ENCODE measurements around the gene GTPBP6. TPM values are rescaled to one million over a fixed set of nuclear protein-coding genes. Genes with fewer than 3 reads are reported as not detected.
A peak's percentile ranks its signal among the peaks of the same experiment; 100 is the strongest.

GTPBP6 gene
- total and polyA plus RNA-seq, 7 donors: 48.1 to 63.4 (median 50.0) TPM

DNA sequence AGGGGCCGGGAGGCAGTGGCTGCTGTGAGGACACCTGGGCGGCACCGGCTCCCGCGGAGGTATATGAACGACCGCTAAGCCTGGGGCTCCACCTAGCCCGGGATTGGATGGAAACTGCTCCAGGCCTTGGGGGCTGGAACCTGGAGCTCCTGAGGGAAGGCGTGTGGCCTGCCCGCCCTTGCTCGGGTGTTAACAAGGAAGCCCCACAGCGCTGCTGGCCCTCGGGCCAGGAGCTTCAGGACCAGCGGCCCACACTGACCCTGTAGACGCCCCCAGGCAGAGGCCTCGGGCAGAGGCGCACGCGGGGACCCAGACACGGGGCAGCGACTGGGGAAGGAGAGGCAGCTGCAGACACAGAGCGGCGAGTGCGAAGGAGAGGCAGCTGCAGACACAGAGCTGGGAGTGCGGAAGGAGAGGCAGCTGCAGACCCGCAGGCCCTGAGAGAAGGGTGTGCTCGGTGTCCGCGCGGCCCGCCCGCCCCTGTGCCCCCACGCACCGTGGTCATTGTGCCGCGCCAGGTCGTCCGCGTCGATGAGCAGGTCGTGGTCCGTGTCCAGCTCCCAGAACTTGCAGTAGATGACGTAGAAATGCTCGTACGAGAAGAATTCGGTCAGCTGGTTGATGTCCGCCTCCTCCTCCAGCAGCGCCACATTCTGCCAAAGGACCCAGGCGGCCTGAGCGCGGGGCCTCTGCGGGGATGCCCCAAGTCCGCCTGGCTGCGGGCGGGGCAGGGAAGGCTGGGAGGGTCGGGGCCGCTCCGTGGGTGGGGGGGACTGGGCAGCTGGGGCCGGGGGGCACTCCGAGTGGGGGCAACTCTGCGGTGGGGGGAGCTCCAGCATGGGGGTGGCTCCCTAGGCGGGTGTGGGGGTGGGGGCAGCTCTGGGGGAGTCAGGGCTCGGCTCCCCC lies 26.7 kb upstream of the GTPBP6 start:
- Histone ChIP-seq H3K4me3 (no peak overlapping the region), H3K27me3 (ENCODE audit: insufficient read depth in 3 of 3, low read length in 2 of 3) (no peaks in the 10 kb centered on the region), H3K4me1 (peaks cover 5% of the 10 kb centered on the region), H3K36me3 (ENCODE audit: insufficient read depth in 1 of 2, low read depth in 1 of 2) (peaks cover 0 to 18% of the 10 kb centered on the region in 2 donors), H3K27ac (no peak overlapping the region), H3K9me3 (no peaks in the 10 kb centered on the region)
- ATAC-seq: no peak
- TF ChIP-seq, protein P1, sequence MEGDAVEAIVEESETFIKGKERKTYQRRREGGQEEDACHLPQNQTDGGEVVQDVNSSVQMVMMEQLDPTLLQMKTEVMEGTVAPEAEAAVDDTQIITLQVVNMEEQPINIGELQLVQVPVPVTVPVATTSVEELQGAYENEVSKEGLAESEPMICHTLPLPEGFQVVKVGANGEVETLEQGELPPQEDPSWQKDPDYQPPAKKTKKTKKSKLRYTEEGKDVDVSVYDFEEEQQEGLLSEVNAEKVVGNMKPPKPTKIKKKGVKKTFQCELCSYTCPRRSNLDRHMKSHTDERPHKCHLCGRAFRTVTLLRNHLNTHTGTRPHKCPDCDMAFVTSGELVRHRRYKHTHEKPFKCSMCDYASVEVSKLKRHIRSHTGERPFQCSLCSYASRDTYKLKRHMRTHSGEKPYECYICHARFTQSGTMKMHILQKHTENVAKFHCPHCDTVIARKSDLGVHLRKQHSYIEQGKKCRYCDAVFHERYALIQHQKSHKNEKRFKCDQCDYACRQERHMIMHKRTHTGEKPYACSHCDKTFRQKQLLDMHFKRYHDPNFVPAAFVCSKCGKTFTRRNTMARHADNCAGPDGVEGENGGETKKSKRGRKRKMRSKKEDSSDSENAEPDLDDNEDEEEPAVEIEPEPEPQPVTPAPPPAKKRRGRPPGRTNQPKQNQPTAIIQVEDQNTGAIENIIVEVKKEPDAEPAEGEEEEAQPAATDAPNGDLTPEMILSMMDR (IDR thresholded peaks at IDR 0.05): no peak
- DNase-seq: peak in 1 of 2 donors; percentile 48
- WGBS, 3 donors: 94 to 95% (median 95%) methylated on average over 57 to 63 of the region's 63 CpGs
- intact Hi-C loops (cut with DNase I): no loop called here

DNA sequence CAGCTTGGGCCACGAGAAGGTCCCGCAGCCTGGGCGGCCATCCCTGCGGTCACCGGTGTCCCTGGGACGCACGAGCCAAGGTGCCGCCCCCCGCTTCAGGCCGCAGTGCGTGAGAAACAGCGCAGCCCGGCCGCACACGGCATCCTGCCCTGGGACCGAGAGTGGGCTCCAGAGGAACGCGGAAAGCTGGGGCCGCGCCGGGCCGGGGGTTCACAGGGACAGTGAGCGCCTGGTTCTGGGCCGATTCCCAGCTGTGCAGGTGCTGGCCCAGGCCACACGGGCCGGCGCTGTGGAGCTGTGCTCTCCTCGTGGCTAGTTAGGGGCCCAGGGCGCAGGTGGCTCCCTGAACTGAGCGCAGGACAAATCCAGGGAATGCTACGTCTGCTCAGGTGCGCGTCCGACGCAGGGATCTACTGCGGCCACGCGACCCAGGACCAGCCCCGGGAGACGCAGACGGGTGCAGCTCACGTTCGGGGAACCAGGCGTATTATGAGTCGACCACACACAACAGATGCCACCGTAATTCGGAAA lies 25.8 kb upstream of the GTPBP6 start:
- no peak for DNase-seq
- 97 to 98% (median 98%) methylated on average over 47 of the region's 47 CpGs for WGBS, 3 donors
- Histone ChIP-seq H3K27ac (no peak overlapping the region), H3K4me3 (no peak overlapping the region), H3K36me3 (ENCODE audit: insufficient read depth in 1 of 2, low read depth in 1 of 2) (peaks cover 0 to 18% of the 10 kb centered on the region in 2 donors), H3K27me3 (ENCODE audit: insufficient read depth in 3 of 3, low read length in 2 of 3) (no peaks in the 10 kb centered on the region), H3K4me1 (peaks cover under 1% of the 10 kb centered on the region), H3K9me3 (no peaks in the 10 kb centered on the region)
- TF ChIP-seq, protein P1 (IDR thresholded peaks at IDR 0.05): no peak
- intact Hi-C loops (cut with DNase I): no loop called here
- ATAC-seq: no peak

DNA sequence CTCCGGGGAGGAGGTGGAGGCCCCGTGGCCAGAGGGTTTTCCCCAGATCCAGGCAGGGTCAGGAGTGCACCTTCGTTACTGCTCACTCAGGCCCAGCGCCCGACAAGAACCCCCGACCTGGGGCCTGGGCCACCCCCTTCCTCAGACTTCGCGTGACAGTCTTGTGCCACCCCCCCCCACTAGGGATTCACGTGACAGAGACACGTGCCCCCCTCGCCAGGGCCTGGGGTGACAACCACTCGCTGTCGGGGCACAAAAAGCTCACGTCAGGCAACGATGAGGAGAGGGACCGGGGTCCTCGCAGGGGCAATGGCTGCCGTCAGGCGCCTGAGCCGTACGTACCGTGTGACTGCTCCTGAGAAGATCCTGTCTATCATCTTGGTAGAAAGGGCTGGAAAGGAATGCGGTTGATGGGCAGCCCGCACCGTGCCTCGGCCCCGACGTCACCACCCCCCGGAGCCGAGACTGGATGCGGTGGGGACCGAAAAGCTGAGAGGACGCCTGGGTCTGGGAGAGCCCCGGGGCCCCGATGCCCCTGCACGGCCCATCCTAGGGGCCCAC lies 23.0 kb upstream of the GTPBP6 start:
- intact Hi-C loops (cut with DNase I): no loop called here
- no peak for ATAC-seq
- no peak overlapping the region for H3K27ac ChIP-seq
- H3K9me3 ChIP-seq: no peaks in the 10 kb centered on the region
- no peaks in the 10 kb centered on the region for H3K27me3 ChIP-seq (ENCODE audit: insufficient read depth in 3 of 3, low read length in 2 of 3)
- H3K4me3 ChIP-seq: no peak overlapping the region
- H3K4me1 ChIP-seq: no peaks in the 10 kb centered on the region
- peaks cover 2 to 37% of the 10 kb centered on the region in 2 donors for H3K36me3 ChIP-seq (ENCODE audit: insufficient read depth in 1 of 2, low read depth in 1 of 2)
- DNase-seq: peak in 1 of 2 donors; percentile 32
- TF ChIP-seq, protein P1 (IDR thresholded peaks at IDR 0.05): no peak
- 96 to 98% (median 96%) methylated on average over 35 to 36 of the region's 36 CpGs for WGBS, 3 donors

- no peaks in the 10 kb centered on the region for H3K4me1 ChIP-seq
- intact Hi-C loops (cut with DNase I): no loop called here
- no peaks in the 10 kb centered on the region for H3K27me3 ChIP-seq (ENCODE audit: insufficient read depth in 3 of 3, low read length in 2 of 3)
- TF ChIP-seq, protein P1 (IDR thresholded peaks at IDR 0.05): no peak
- no peak overlapping the region for H3K4me3 ChIP-seq
- whole genome bisulfite sequencing, 3 donors: 91 to 98% (median 95%) methylated on average over 39 to 52 of the region's 52 CpGs
- no peak for ATAC-seq
- no peak overlapping the region for H3K27ac ChIP-seq
- DNase-seq: peak in 1 of 2 donors; percentile 48
- H3K36me3 ChIP-seq (ENCODE audit: insufficient read depth in 1 of 2, low read depth in 1 of 2): peaks cover 2 to 42% of the 10 kb centered on the region in 2 donors
- no peaks in the 10 kb centered on the region for H3K9me3 ChIP-seq
Measured at GRCh38 chrX:340641-341423, 22.2 kb upstream of the GTPBP6 start.

Measured in psoas muscle (tissue), 8 donors.